Lower leg skin (tissue), 4 donors: ENCODE data around the gene HOXA9. TPM values are rescaled to one million over a fixed set of nuclear protein-coding genes. Genes with fewer than 3 reads are reported as not detected.

Experiments used
- DNase-seq, 2 donors: peaks; one replicate each; pipeline ENCODE4 v3.0.0-alpha.2; 2019; ENCODE audit warnings: low spot score in 2 of 2
- H3K4me3 ChIP-seq: fragments of 200-600 bp; sonication (generic); 2 replicates; pipeline ENCODE4 v1.5.1; 2017; ENCODE audit warnings: mild to moderate bottlenecking, low read depth; ENCODE audit not compliant: poor library complexity, severe bottlenecking
- CTCF ChIP-seq, 3 donors: fragments of 450-650 bp; IDR thresholded peaks; one replicate each; pipeline ENCODE4 v1.5.1; 2016; ENCODE audit warnings: antibody characterized with exemption in 3 of 3, mild to moderate bottlenecking in 3 of 3, moderate library complexity in 2 of 3
- POLR2A ChIP-seq, 2 donors: fragments of 450-650 bp; IDR thresholded peaks; one replicate each; pipeline ENCODE4 v1.6.1; 2016 to 2017; ENCODE audit warnings: antibody characterized with exemption in 2 of 2, mild to moderate bottlenecking in 1 of 2, moderate library complexity in 1 of 2
- WGBS, 2 donors: methylation state at CpG; one replicate each; pipeline ENCODE4 v1.1.5; 2018; 5-methylcytosine and 5-hydroxymethylcytosine counted together
- intact Hi-C: fragments of 100-400 bp; cut with DNase I; formaldehyde crosslinking; loops from one replicate; pipeline ENCODE4 v1.15.0; 2023; ENCODE audit warnings: low total_unique reads
- total RNA-seq, 4 donors: library from RNA; depleted of rRNA; stranded (reverse); fragments of >200 nt; gene quantifications; one replicate each; pipeline ENCODE4 v1.1.0, GENCODE V29; 2016

HOXA9 gene
- total RNA-seq, 4 donors from 2014 or later = 43.1 to 50.1 (median 46.9) TPM

- no peak for TF ChIP-seq POLR2A (IDR thresholded peaks at IDR 0.05)
- TF ChIP-seq CTCF (IDR thresholded peaks at IDR 0.05) = no peak
- no peak overlapping the region for H3K4me3 ChIP-seq
- intact Hi-C loops = no loop called here
- 24 to 31% methylated on average over 50 to 51 of the region's 52 CpGs for WGBS, 2 donors
- DNase-seq = peak in 1 of 2 donors; percentile 72
These were observed 40.3 kb upstream of the HOXA9 start for GRCh38 chr7:27205325-27206280.

- WGBS, 2 donors = 9 to 10% methylated on average over 39 to 40 of the region's 41 CpGs
- DNase-seq = peak in 1 of 2 donors; percentile 85
- TF ChIP-seq POLR2A (IDR thresholded peaks at IDR 0.05) (no peak), CTCF (IDR thresholded peaks at IDR 0.05) (no peak)
- intact Hi-C loops = no loop called here
- no peak overlapping the region for H3K4me3 ChIP-seq
These were observed 39.5 kb upstream of the HOXA9 start for GRCh38 chr7:27204851-27205322.

GRCh38 chr7:27203964-27204594, 38.7 kb upstream of the HOXA9 start:
- intact Hi-C loops = no loop called here
- H3K4me3 ChIP-seq = no peak overlapping the region
- WGBS, 2 donors = 46 to 47% methylated on average over 4 of the region's 4 CpGs
- TF ChIP-seq CTCF (IDR thresholded peaks at IDR 0.05) (no peak), POLR2A (IDR thresholded peaks at IDR 0.05) (no peak)
- DNase-seq = no peak

- H3K4me3 ChIP-seq = no peak overlapping the region
- intact Hi-C loops = no loop called here
- DNase-seq = peak in 1 of 2 donors; percentile 63
- TF ChIP-seq POLR2A (IDR thresholded peaks at IDR 0.05) (no peak), CTCF (IDR thresholded peaks at IDR 0.05) (no peak)
- WGBS, 2 donors = 33 to 42% methylated on average over 10 of the region's 10 CpGs
These were observed 38.1 kb upstream of the HOXA9 start for GRCh38 chr7:27203365-27203953.

GRCh38 chr7:27202862-27203134, 37.5 kb upstream of the HOXA9 start:
- no peak overlapping the region for H3K4me3 ChIP-seq
- TF ChIP-seq POLR2A (IDR thresholded peaks at IDR 0.05) = no peak
- TF ChIP-seq CTCF (IDR thresholded peaks at IDR 0.05) = no peak
- intact Hi-C loops = no loop called here
- 35 to 45% methylated on average over 3 of the region's 3 CpGs for WGBS, 2 donors
- no peak for DNase-seq
